Effector CD8-positive, alpha-beta T cell (primary cell): ENCODE results near the gene NXN.
"Not testable (repeated sequence)": the region's sequence is repeated elsewhere in the genome, so short reads cannot be mapped to it uniquely, and the experiment has no call there.

Source experiments
- DNase-seq: peaks from one replicate; lab custom pipeline; 2025; lab: John Stamatoyannopoulos, UW

Gene NXN

GRCh38 chr17:862582-862981, 117.0 kb downstream of the NXN start:
- DNase-seq = no peak

- DNase-seq = no peak
Measured at GRCh38 chr17:861364-861763, 118.2 kb downstream of the NXN start.

DNA sequence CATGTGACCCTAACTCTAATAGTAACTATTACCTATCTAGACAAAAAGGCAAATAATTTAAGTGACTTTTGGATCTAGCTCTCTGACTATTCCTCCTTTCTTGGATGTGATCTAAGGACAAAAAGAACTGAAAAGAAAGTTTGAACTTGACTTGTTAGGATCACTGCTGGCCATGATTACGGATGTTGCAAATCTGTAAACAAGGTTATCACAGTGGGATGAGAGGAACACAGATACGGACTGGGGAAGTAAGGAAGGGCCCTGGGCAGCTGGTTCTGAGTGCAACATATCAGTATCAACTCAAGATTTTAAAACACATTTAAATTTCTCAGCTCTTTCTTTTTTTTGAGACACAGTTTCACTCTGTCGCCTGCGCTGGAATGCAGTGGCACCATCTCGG, 118.8 kb downstream of the NXN start:
- DNase-seq = no peak

DNA sequence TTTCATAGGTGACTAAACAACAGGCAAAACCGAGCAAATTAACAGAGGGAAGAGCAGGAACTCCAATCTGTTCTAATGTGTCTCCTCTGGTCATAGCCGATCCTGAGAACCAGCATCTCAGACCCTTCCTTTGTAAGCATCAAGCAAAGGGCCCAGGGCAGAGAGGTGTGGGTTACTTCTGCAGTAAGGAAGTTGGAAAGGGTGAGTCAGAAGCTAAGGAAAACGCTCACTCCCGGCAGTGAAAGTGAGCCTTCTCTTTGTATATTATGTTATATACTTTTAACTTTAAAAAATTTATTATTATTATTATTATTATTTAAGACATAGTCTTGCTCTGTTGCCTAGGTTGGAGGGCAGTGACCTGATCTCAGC, 119.8 kb downstream of the NXN start:
- no peak for DNase-seq

DNA sequence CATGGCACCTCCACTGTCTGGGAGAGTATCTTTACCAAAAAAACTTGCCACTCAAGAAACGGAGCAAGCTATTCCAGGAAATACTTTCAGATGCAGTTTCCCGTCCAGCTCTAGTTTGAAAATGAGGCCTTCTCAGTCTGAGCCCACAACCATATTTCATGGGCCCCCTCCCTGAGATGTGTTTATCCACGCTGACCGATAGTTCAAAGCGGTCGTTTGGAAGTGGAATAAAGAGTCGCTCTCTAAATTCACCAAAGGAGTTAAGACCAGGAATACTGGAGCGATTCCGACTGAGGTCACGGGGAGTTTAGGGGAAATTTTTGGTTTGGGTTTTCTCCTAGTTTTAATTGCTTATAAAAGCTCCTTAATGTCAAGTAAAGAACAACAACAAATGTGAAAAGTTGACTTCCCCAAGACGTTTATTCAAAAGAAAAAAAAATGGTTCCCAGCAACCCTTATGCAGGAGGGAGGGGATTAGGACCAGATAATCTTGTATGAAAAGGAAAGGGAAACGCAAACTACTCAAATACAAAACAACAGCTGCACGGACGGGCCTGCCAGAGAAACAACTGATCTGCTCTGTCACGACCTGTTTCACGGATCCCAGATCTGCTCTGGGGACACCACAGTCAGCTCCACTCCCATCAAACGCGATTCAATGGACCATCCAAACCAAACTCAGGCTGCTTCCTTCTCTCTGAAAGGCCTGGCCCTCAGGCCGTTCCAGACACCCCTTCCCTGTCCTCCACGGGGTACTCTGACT, 120.3 kb downstream of the NXN start:
- no peak for DNase-seq

DNA sequence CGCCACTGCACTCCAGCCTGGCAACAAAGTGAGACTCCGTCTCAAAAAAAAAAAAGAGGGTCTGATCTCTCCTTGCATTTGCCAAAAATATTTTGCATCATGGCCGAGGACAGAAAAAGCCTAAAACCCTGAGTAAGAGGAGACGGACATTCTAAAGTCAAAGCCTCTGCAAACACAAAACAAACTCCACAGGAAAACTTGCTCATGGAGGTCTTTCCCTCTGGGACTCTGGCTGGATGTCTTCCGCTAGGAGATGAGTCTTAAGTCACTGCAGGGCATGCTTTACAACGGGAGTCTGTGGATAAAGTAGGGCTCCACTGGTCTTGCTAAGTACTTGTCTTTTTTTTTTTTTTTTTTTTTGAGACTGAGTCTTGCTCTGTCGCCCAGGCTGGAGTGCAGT, 123.4 kb downstream of the NXN start:
- no peak for DNase-seq

DNA sequence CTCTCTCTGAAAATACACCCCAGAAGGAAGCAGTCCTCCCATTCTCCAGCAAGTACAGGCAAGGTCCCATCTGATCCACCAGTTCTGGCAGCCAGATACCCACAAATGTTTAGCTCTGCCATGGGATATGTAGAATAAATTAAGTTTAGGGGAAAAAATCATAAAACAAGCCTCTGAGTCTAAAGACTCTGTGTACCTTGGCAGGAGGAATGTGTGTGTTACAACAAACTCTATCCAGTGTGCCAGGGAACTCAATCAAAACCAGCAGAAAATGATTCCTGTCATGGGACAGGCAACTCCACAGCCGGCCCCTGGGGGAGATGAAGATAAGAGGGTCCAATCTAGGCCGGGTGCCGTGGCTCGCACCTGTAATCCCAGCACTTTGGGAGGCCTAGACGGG, 124.0 kb downstream of the NXN start:
- no peak for DNase-seq

DNA sequence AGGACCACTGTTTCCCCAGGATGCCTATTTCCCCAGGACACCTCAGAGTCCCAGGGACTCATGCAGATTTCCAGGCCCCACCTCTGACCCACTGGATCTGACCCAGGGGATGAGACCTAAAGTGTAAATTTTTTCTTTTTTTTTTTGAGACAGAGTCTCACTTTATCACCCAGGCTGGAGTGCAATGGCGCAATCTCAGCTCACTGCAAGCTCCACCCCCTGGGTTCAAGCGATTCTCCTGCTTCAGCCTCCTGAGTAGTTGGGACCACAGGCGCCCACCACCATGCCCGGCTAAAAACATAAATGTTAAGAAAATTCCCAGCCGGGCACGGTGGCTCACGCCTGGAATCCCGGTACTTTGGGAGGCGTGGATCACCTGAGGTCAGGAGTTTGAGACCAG, 126.7 kb downstream of the NXN start:
- DNase-seq = not testable (repeated sequence)

- DNase-seq = no peak
Measured at GRCh38 chr17:852349-852748, 127.2 kb downstream of the NXN start.

GRCh38 chr17:851924-852323, 127.7 kb downstream of the NXN start:
- DNase-seq = no peak

DNA sequence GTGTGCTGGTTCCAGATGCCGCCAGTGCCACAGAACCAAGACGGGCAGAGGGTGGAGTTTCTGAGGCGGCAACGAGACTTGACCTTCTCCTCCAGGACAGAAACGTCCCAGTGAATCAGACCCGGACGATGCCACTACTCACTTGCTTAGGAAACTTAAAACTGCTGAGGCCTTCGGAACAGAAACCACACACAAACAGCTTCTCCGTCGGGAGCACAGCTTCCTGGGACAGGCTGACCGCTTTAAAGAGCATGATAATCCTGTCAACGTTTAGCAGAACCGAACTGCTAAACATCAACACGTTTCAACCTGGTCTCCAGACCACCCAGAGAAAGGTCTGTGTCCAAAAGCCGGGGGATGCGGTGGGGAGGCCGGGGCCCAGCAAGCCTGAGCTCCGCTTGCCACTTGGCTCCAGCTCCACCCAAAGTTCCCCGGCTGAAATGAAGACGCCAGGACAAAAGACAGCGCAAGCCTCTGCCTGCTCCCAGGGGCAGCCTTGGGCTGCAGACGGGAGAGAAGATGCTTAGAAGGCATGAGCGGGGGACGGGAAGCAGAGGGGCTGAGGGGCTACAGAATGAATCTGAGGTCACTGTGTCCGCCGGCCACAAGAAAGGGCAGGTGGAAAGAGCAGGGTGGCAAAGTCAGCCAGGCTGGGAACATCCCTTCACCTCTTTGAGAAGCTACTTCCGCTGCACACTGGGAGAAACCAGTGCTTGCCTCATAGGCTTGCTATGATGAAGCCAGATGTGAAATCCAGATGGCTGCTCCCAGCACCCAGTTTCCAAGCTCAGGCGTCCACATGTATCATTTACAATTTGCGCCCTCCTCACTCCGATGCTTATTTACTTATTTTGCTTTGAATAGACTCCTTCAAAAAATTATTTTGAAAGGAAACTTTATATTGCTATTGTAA, 128.5 kb downstream of the NXN start:
- DNase-seq = no peak

GRCh38 chr17:850086-850850, 129.3 kb downstream of the NXN start:
- DNase-seq = no peak

DNA sequence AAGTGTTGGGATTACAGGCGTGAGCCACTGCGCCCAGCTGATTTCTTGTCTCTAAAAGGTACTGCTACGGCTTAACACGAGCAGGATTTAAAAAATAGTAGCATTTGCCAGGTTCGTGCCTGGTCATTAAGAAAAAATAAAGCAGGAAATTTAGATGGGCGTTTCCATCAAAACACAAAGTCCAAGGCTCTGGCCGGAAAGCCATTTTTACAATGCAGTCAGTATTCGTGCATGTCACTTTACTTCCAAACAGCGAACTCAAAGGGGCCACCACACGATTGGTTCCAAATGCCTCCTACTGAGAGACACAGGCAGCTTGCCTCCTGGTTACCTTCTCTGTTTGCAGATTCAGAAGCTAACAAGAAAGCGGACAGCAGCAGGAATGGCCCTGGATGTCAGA, 131.2 kb downstream of the NXN start:
- no peak for DNase-seq

GRCh38 chr17:846901-847843, 132.4 kb downstream of the NXN start:
- no peak for DNase-seq

DNA sequence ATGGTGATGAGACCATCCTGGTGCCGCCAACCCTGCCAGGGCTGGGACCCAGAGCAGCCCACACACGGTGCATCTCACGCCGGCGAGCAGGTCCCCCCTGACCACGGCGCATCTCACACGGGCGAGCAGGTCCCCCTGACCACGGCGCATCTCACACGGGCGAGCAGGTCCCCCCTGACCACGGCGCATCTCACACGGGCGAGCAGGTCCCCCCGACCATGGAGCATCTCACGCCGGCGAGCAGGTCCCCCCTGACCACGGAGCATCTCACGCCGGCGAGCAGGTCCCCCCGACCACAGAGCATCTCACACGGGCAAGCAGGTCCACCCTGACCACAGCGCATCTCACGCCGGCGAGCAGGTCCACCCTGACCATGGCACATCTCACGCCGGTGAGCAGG, 138.3 kb downstream of the NXN start:
- DNase-seq = no peak

- DNase-seq = no peak
Measured at GRCh38 chr17:838486-838885, 141.1 kb downstream of the NXN start.

DNA sequence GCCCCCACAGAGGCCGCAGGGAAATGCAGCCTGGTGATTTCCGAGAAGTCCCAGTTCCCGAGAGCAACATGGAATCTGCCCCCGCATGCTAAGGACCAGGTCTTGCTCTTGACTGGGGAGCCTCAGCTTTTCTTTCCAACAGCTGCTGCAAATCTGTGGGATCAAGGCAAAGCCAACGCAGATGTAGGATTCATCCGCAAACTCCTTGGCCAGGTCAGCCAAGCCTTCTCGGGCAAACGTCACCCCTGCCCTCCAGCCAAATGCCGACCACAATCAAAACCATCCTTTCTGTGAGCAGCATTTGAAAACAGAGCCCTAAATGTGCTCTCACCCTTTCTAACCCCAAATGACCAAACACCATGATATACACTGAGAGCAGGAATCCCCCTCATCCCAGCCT, 143.4 kb downstream of the NXN start:
- no peak for DNase-seq

- DNase-seq = not testable (repeated sequence)
Measured at GRCh38 chr17:835721-836120, 143.9 kb downstream of the NXN start.

- DNase-seq = no peak
Measured at GRCh38 chr17:835263-835662, 144.3 kb downstream of the NXN start.

GRCh38 chr17:834136-834535, 145.4 kb downstream of the NXN start:
- no peak for DNase-seq

DNA sequence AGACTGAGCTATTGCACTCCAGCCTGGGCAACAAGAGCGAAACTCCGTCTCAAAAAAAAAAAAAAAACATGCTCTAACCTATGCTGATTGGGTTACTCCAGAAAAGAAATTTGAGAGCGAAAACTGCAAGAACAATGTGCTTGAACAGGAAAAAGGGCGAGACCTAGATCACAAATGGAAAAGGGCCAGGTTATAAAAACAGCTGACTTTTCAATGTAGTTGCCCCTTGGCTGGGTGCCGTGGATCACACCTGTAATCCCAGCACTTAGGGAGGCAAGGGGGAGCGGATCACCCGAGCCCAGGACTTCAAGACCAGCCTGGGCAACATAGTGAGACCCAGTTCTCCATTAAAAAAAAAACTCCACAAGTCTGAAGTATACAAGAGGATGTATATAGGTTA, 148.6 kb downstream of the NXN start:
- no peak for DNase-seq
